ENCODE results near the gene CEBPG.

Gene CEBPG

DNA sequence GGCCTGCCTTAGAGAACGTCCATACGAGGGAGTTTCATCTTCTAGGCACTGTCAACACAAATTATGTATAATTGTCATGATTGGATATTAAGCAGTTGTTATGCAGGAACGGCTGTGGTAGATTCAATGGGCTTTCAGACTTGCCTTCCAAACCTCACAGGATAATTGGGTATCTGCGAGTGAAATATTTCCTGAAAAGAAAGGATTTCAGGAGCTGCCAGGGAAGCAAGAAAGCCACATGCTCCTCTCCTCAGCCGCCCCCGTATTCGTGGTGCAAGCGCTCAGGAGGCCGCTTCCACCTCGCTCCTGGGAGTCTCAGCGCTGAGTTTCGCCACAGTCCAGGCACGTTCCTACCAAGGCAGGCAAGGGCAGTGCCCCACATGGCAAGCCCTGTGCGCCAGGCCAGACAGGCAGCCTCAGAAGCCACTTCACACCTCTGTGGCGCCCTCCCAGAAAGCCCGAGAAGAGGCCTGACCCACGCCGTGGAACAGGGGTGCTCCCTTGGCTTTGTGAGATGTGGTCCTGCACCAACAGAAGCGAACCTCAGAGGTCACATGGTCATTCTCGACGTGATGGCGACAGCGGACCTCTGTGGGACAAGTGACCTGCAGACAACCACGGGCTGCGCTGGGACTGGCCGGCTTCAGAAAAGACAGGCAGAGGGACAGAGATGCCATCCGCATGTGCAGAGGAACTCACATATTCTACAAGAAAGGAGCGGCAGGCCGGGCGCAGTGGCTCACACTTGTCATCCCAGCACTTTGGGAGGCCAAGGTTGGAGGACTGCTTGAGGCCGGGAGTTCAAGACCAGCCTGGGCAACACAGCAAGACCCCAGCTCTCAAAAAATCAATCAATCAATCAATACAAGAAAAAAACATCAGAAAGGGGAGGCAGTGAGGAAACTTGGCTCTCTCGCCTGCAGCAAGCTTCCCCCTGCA, 41.4 kb downstream of the CEBPG start:
- Histone ChIP-seq H3K4me1 (no peaks in the 10 kb centered on the region), H3K4me3 (no peak overlapping the region), H3K27ac (no peak overlapping the region), H3K27me3 (no peaks in the 10 kb centered on the region), H3K9me3 (no peaks in the 10 kb centered on the region), H3K9ac (no peak overlapping the region), H4K20me1 (peaks cover 20% of the 10 kb centered on the region; the same call in 1 of the 2 replicates), H3K4me2 (no peak overlapping the region), H3K36me3 (no peaks in the 10 kb centered on the region; the same call in 1 of the 2 replicates)
- TF ChIP-seq Cebpa-rat (IDR thresholded peaks at IDR 0.05), result no peak

DNA sequence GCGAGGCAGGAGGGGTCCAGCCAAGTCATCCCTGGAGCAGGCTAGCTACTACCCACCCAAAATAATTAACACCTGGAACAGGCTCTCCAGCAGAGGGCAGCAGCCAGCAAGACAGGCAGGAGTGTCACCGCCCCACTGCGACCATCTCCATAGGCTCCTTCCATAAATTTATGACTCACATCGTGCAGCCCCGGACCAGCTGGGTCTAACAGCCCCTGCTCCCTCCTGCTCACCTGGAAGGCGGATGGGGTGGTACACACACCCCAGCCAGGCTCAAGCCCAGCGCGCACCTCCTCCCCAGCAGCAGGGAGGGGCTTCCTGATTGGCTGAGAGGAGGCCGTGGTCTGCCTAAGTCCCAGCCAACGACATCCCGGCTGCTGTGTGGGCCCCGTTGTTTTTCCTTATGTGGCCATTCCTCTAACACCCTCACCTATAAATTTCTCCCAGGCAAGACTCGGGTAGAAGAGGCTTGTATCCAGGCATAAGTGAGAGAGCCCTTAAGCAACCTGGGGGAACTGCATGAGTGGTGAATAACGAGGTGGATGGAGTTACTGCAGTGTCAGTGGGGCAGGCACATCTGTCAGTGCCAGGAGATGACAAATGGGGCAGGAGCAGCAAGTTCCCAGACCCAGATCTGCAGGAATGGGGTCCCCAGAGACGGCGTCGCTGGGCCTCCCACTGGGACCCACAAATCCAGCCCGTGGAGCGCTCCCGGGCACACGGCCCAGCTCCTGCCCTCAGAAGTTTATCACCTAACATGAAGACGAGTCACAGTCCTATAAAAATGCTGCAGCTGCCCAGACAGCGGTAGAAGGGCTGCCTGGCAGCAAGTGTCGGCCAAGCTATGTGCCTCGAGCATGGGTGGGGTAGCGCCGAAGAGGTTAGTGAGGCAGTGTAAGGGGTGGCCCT, 43.1 kb downstream of the CEBPG start:
- Histone ChIP-seq H3K4me3 (no peak overlapping the region), H3K4me2 (peak overlapping the region; percentile 39), H3K9me3 (no peaks in the 10 kb centered on the region)

DNA sequence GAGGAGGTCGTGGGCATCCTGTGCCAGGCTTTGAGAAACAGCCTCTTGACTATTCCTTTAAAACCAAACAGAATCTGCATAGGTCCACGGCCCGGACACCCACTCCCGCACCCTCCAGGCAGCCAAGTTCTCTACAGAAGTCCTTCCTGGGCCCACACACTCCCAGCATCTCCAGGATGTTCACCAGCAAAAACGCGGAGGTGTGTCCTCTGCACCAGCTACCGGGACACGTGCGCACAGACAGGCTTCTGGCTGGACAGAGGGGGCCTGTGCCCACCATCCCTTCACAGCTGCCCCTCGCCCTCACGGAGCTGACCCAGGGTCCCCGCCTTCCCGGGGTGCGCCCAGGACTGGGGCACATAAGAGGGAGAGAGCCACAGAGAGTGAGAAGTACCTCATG, 44.2 kb downstream of the CEBPG start:
- Histone ChIP-seq H3K36me3 (no peaks in the 10 kb centered on the region), H3K4me2 (no peak overlapping the region), H4K20me1 (peaks cover 20% of the 10 kb centered on the region; the same call in 1 of the 2 replicates), H3K27ac (no peak overlapping the region), H3K4me1 (no peaks in the 10 kb centered on the region), H3K9ac (no peak overlapping the region), H3K4me3 (no peak overlapping the region), H3K27me3 (no peaks in the 10 kb centered on the region), H3K9me3 (no peaks in the 10 kb centered on the region)
- no peak for TF ChIP-seq Cebpa-rat (IDR thresholded peaks at IDR 0.05)

More for the DNA sequence above, 43.1 kb downstream of the CEBPG start:
- Histone ChIP-seq H3K27ac (no peak overlapping the region), H3K36me3 (no peaks in the 10 kb centered on the region), H4K20me1 (peaks cover 20% of the 10 kb centered on the region; the same call in 1 of the 2 replicates), H3K4me1 (no peaks in the 10 kb centered on the region), H3K9ac (no peak overlapping the region), H3K27me3 (no peaks in the 10 kb centered on the region)
- TF ChIP-seq Cebpa-rat (IDR thresholded peaks at IDR 0.05), result no peak

DNA sequence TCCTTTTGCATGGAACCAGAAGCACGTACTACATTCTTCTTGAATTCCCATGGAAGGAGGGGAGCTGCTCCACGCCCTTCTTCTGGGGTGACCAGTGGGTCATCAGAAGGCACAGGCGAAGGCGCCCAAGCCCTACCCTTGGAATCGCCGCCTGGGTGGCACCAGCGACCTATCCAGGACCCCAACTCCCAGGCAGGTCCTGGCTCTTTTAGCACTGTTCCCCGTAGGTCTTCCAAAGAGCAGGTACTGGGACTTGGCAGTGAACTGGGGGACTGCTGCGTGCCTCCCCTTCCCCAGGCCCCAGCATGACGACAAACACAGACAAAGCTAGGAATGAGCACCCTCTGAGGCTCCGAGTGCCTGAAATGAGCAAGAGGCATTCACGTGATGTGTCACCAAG, 45.0 kb downstream of the CEBPG start:
- Histone ChIP-seq H3K4me1 (no peaks in the 10 kb centered on the region), H3K27me3 (no peaks in the 10 kb centered on the region), H3K27ac (no peak overlapping the region), H3K4me3 (no peak overlapping the region), H3K36me3 (no peaks in the 10 kb centered on the region), H3K9ac (no peak overlapping the region), H3K4me2 (no peak overlapping the region), H4K20me1 (peaks cover 14% of the 10 kb centered on the region; the same call in 1 of the 2 replicates), H3K9me3 (no peaks in the 10 kb centered on the region)
- no peak for TF ChIP-seq Cebpa-rat (IDR thresholded peaks at IDR 0.05)

DNA sequence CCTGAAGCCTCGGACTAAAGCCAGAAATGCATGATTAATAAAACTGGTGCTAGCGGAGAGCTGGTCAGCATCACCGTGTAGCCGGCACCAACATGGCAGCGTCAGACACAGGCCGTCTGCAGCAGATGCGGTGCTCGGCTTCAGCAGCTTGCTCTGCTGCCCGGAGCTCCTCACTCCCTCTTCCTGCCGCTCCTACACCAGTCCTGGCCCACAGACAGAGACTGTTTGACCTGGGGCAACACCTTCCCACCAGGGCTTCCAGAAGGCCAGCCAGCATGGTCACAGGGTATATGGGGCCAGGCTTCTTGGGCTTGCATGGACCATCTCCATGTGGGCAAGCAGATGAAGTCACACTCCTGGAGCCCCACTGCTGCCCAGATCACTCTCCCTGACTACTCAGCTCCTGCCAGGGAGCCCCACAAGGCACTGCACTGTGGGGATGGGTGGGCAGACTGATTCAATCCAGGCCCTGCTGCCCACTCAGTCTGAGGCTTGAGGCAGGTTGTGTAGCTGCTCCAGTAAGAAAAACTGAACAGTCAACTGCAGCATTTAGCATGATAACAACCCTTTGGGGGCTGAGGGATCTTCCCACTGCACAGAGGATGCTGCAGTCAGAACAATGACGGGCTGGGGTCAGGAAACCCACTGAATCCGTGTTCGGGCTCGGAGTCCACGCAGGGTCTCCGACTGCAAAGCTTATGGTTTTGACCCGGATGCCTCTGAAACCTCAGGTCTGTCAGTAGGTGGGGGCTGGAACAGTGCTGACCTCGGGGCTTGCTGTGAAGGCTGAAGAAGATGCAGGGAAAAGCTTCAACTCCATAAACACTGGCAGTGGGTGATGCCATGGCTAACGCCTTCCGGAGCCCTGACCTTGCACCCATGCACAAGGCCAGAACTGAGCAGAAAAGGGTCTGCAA, 45.6 kb downstream of the CEBPG start:
- Histone ChIP-seq H3K9ac (no peak overlapping the region), H3K4me3 (no peak overlapping the region), H3K4me2 (no peak overlapping the region), H3K27ac (no peak overlapping the region), H3K4me1 (no peaks in the 10 kb centered on the region), H3K27me3 (no peaks in the 10 kb centered on the region), H3K36me3 (no peaks in the 10 kb centered on the region), H4K20me1 (peaks cover 14% of the 10 kb centered on the region; the same call in 1 of the 2 replicates), H3K9me3 (no peaks in the 10 kb centered on the region)
- no peak for TF ChIP-seq Cebpa-rat (IDR thresholded peaks at IDR 0.05)

DNA sequence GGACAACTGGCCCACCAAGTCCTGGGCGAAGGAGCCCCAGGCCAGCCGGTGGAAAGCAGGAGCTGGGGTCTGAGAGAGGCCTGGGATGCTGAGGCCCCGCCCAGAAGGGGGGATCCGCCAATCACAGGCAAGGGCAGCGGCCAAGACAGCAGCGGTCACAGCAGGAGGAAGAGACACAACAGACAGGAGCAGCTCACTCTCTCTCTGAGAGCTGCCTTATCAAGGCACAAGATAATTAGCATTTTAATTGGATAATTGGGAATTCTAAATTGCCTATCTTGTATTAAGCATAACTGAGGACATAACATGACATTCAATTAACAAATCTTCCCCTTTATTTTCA, 46.2 kb downstream of the CEBPG start:
- no peaks in the 10 kb centered on the region for H3K9me3 ChIP-seq
- H4K20me1 ChIP-seq, result peaks cover 14% of the 10 kb centered on the region; the same call in 1 of the 2 replicates
- H3K9ac ChIP-seq, result no peak overlapping the region
- no peaks in the 10 kb centered on the region for H3K4me1 ChIP-seq
- TF ChIP-seq Cebpa-rat (IDR thresholded peaks at IDR 0.05), result no peak
- no peak overlapping the region for H3K4me2 ChIP-seq
- H3K27me3 ChIP-seq, result no peaks in the 10 kb centered on the region
- no peaks in the 10 kb centered on the region for H3K36me3 ChIP-seq
- H3K4me3 ChIP-seq, result no peak overlapping the region
- no peak overlapping the region for H3K27ac ChIP-seq

DNA sequence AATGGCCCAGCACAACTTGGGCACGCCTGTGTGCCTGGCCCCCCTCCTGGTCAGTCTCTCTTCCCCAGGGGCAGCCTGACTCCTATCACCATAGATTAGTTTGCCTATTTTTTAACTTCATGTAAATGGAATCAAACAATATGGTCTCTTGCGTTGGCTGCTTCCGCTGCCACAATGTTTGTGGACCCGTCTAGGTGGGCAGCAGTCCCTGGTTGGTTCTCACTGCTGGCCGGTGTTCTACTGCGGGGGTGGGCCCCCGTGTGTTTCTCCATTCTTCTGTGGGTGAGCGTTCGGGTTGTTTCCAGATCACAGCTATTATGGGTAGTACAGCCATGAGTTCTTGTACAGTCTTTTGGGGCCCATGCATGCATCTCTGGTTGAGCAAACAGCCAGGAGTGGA, 47.3 kb downstream of the CEBPG start:
- Histone ChIP-seq H3K27me3 (no peaks in the 10 kb centered on the region), H3K36me3 (no peaks in the 10 kb centered on the region), H4K20me1 (peaks cover 8% of the 10 kb centered on the region; the same call in 1 of the 2 replicates), H3K4me3 (no peak overlapping the region), H3K27ac (no peak overlapping the region), H3K4me1 (no peaks in the 10 kb centered on the region), H3K9ac (no peak overlapping the region), H3K9me3 (no peaks in the 10 kb centered on the region), H3K4me2 (no peak overlapping the region)
- no peak for TF ChIP-seq Cebpa-rat (IDR thresholded peaks at IDR 0.05)

DNA sequence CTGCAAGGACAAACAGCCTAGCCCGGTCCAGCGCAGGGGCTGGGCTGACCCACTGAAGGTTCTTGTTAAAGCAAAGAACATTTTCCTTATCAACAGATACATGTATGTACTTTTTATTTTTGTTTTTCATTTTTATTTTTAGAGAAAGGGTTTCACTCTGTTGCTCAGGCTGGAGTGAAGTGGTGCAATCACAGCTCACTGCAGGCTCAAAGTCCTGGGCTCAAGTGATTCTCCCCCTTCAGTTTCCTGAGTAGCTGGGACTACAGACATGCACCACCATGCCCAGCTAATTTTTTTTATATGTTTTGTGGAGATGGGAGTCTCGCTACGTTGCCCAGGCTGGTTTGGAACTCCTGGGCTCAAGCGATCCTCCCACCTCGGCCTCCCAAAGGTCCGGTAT, 47.9 kb downstream of the CEBPG start:
- H4K20me1 ChIP-seq, result peaks cover 5% of the 10 kb centered on the region; the same call in 1 of the 2 replicates
- H3K4me1 ChIP-seq, result no peaks in the 10 kb centered on the region
- H3K27ac ChIP-seq, result no peak overlapping the region
- no peaks in the 10 kb centered on the region for H3K27me3 ChIP-seq
- H3K9ac ChIP-seq, result no peak overlapping the region
- H3K36me3 ChIP-seq, result no peaks in the 10 kb centered on the region
- no peak overlapping the region for H3K4me3 ChIP-seq
- no peak for TF ChIP-seq Cebpa-rat (IDR thresholded peaks at IDR 0.05)
- H3K9me3 ChIP-seq, result no peaks in the 10 kb centered on the region
- no peak overlapping the region for H3K4me2 ChIP-seq

All from BLaER1 (cell line).